Activated CD4-positive, alpha-beta T cell treated with anti-CD3 and anti-CD28 coated beads, Interleukin-2, amount 50 U/mL, for 16 hours (primary cell): ENCODE measurements around the gene CIZ1.
"Not testable (repeated sequence)": the region's sequence is repeated elsewhere in the genome, so short reads cannot be mapped to it uniquely, and the experiment has no call there.

Source experiments
- DNase-seq: peaks from one replicate; pipeline ENCODE4 v3.0.0-alpha.2; 2020

Gene CIZ1, protein sequence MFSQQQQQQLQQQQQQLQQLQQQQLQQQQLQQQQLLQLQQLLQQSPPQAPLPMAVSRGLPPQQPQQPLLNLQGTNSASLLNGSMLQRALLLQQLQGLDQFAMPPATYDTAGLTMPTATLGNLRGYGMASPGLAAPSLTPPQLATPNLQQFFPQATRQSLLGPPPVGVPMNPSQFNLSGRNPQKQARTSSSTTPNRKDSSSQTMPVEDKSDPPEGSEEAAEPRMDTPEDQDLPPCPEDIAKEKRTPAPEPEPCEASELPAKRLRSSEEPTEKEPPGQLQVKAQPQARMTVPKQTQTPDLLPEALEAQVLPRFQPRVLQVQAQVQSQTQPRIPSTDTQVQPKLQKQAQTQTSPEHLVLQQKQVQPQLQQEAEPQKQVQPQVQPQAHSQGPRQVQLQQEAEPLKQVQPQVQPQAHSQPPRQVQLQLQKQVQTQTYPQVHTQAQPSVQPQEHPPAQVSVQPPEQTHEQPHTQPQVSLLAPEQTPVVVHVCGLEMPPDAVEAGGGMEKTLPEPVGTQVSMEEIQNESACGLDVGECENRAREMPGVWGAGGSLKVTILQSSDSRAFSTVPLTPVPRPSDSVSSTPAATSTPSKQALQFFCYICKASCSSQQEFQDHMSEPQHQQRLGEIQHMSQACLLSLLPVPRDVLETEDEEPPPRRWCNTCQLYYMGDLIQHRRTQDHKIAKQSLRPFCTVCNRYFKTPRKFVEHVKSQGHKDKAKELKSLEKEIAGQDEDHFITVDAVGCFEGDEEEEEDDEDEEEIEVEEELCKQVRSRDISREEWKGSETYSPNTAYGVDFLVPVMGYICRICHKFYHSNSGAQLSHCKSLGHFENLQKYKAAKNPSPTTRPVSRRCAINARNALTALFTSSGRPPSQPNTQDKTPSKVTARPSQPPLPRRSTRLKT

DNA sequence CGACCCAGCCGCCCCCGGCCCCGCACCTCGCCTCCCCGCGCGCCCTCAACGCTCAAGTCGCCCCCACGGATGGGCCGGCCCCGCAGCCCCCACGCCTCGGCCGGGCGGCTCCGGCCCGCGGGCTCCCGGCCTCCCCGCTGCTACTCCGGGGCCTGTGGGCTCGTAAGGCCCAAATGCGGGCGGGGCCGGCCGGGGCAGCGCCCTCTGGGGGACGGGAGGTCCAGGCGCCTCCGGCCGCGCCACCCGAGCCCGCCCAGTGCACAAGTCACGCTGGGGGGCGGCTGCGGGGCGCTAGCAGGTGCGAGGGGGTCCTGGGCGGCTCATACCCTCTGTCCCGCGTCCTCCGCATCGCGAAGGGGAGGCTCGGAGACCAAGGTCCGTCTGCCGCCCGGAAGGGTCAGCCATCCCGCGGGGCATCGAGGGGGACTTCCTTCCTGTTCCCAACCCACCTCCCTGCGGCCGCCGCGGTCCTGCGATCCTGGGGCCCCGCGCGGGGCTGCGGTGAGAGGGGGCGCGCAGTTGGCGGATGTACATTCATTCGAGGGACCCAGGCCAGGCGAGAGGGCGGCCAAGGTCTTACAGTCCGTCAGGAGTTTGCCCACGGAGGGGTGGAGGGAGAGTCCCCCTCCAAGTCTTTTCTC, at the start of gene CIZ1:
TSS of gene CIZ1 (minus strand) at position 167 of the 641 bp plus-strand sequence. CDS start 715 bp downstream, outside the sequence.
- DNase-seq: peak; percentile 76

DNA sequence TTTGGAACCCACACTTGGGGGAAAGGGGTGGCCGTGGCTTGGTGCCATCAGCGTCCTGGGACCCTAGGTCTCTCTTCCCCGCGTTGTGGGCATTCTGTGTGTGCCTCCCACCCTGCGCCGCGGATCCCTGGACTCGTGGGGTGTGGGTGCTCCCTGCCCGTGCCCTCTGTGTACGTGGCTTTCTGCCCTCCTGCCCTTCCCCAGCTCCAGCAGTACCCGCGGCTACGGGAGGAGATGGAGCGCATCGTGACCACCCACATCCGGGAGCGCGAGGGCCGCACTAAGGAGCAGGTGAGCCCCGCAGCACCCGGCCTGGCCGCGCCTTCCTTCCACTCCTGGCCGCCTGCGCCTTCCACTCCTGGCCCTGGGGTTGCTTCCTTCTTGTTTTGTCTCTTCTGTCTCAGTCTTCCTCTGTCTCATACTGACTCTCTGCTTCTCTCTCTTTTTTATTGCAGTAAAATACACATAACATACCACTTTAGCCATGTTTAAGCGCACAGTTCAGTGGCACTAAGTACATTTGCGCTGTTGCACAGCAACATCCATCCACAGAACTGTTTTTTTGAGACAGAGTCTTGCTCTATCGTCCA, 42.5 kb upstream of the CIZ1 start:
- no peak for DNase-seq

DNA sequence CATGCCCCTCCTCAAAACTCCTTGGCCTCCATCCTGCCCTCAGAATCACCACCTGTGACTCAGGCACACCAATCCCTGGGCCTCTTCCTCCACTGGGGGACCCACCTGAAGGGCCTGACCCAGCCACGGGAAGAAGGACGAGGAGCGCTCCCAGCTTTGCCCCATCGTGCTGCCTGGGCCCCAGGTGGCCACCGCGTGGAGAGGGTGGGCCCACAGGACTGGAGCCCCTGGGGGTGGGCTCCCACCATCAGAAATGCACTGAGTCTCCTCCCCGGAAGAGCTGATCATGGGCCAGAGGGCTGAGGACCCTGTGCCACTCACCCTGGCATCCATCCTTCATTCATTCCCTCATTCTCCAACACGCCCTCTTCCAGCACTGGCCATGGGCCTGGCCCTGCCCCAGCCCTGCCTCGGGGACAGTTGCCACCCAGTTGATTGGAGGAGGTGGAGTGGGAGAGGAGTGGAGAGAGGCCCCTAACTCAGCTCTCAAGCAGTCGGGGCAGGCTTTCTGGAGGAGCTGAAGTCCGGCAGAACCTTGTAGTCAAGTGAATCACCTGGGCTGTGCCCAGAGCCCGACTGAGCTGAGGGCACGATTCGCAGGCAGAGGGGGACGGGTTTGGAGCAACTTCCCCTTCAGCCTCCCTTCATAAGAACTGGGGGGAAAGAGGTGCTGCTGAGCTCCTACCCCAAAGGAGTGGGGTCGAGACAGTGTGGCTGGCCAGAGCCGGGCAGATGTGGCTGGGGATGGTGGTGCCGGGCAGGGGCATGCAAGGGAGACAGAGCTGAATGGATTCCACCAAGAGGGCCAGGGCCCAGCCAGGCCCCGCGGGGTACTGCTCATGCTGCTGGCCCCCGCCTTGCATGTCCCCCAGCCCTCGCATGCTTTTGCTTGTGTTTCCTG, 41.4 kb upstream of the CIZ1 start:
- DNase-seq: no peak

DNA sequence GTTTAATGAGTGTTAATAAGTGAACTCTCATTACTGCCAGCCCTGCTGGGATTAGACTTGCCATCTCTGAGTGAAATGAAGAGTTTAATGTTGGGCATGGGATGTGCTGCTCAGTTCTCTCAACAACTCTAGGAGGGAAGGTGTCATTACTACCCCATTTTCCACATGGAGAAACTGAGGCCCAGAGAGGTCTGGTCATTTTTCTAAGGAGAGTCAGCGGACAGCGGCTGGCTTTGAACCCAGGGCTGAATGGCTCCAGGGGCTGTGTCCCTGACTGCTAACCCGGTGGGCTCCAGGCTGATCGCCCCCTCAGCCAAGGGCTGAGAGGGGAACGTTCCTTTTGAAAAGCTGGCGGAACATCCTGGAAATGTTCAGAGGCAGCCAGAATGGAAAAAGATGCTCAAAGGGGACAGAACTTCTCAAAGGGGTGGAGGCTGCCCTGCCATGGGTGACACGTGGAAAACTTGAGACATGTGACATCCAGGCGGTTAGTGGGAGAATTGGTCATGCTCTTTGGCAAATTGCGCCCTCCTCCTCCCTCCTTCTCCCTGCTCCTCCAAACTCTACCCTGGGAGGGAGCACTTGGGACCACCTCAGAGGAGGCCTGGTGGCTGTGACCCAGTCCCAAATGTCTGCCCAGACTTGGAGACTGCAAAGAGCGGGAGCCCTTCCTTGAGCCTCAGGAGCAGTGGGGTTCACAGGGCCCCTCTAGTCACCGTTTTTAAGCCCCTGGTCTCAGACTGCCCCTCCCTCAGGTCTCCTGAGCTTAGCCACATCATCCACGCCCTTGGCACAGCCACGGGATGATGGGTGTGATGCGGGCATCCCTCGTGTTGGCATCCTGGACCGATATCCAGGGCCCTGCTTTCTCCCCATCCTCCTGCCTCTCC, 40.5 kb upstream of the CIZ1 start:
- DNase-seq: no peak

DNA sequence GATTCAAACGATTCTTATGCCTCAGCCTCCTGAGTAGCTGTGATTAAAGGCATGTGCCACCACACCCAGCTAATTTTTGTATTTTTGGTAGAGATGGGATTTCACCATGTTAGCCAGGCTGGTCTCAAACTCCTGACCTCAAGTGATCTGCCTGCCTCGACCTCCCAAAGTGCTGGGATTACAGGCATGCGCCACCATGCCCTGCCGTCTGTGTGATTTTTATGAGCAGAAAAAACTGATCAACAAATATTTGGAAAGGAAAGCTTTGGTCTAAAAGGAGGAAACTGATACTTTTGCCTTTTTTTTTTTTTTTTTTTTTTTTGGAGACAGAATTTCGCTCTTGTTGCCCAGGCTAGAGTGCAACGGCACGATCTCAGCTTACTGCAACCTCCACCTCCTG, 39.5 kb upstream of the CIZ1 start:
- not testable (repeated sequence) for DNase-seq

DNA sequence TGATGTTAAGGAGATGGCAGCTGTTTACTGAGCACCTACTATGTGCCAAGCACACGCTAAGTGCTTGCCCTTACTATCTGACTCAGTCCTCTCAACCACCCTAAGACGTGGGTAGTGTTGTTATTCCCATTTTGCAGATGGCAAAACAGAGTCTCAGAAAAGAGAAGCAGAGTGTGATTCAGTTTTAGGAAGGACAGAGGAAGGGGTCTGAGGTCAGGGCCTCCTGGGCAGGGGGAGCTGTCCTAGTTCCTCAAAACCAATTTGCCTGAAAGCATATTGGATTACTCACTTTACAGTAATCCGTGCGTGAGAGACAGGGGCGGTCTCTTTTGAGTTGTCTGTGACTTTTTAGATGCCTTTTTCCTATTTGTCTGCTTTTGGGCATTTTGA, 35.0 kb upstream of the CIZ1 start:
- DNase-seq: no peak

DNA sequence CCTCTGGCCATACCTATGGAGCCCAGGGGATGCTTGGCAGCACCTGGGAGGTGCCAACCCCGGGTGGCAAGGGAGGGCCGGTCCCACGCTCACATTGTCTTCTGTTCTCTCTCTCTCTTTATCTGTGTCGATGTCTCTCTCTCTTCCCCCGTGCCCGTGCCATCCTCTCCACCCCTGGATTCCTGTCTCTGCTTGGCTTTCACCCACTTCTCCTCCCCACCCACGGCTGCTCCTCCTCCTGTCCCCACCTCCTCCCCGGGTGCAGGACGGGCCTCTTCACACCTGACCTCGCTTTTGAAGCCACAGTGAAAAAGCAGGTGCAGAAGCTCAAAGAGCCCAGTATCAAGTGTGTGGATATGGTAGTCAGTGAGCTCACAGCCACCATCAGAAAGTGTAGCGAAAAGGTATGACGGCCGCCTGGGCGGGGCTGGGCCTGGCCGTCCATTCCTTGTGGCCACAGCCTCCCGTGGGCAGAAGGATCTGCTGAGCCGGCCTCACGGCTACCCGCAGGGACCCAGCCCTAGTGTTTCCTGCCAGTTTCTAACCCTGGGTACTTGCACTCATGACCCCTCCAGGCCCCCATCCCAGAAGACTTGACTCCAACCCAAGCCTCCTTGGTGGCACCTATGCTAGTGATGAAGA, 34.5 kb upstream of the CIZ1 start:
- no peak for DNase-seq

DNA sequence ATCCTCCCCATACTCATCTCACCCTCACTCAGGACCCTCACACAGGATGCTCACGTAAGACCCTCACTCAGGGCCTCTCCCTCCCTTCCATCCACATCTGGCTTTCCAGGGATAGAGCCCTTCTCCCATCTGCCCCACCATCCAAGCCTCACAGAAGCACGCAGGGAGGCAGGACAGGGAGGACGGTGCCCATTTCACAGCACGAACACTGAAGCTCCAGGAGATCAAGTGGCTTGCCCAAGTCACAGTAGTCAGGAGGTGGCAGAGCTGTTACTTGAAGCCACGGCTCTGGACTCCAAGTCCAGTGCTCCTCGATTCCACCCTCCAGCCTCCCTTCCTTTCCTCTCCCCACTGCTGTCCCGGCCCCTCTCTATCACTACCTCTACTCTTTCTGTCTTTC, 33.5 kb upstream of the CIZ1 start:
- DNase-seq: no peak

DNA sequence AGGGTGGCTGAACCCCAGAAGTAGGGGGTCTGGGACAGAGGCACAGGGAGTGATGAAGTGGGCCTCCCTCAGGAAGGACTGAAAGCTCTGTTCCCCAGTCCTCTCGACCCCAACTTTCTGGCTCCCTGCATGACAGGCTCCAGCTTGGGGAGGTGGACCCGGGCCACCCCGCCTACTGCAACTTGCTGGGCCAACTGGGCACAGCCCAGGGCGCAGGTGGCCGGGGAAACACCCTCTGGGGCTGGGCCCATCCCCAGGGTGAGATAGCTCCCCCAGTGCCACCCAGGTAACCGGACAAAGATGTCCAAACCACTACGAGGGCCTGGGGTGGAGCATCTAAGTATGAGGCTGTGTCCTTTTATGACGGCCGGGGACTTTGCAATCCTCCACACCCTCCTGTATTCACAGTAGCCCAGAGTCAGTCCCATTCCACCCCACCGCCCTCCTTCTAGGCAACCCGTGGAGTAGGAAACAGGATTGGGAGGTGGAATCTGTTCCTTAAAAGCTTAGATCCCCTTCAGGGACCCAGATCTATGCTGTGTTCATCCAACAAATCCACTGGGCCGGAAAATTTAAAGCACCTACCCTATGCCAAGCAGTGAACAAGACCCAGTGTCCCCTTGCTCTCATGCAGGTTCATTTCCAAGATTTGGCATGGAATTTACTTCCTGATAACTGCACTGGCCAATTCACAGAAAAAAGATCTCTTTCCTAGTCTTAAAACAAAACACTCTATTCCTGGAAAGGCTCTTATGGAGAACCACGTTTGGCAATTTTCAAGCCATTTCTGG, 31.7 kb upstream of the CIZ1 start:
- no peak for DNase-seq

DNA sequence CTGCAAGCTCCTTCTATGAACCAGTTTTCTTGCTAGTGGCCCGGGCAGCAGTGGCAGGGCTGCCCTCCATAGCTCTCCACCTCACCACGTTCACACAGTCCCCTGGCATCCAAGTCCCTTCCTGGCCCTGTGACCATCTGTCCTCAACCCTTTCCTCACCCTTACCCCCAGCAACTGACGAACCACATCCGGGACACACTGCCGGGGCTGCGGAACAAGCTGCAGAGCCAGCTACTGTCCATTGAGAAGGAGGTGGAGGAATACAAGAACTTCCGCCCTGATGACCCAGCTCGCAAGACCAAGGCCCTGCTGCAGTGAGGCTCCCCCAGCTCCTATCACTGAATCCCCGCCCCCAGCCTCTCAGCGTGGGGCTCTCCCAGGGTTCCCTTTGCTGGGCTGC, 30.7 kb upstream of the CIZ1 start:
- DNase-seq: no peak

DNA sequence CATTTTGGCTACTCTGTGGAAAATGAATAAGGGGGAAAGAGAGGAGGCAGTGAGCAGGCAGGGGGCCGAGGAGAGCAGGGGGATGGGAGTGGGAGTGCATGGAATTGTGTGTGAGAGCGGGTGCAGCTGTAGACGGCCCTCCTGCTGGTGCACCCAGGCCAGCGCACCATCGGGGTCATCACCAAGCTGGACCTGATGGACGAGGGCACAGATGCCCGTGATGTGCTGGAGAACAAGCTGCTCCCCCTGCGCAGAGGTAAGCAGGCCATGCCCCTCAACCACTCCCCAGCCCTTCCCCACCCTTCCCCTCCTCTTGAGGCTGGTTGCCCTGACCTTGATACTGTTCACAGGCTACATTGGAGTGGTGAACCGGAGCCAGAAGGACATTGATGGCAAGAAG, 28.5 kb upstream of the CIZ1 start:
- no peak for DNase-seq

DNA sequence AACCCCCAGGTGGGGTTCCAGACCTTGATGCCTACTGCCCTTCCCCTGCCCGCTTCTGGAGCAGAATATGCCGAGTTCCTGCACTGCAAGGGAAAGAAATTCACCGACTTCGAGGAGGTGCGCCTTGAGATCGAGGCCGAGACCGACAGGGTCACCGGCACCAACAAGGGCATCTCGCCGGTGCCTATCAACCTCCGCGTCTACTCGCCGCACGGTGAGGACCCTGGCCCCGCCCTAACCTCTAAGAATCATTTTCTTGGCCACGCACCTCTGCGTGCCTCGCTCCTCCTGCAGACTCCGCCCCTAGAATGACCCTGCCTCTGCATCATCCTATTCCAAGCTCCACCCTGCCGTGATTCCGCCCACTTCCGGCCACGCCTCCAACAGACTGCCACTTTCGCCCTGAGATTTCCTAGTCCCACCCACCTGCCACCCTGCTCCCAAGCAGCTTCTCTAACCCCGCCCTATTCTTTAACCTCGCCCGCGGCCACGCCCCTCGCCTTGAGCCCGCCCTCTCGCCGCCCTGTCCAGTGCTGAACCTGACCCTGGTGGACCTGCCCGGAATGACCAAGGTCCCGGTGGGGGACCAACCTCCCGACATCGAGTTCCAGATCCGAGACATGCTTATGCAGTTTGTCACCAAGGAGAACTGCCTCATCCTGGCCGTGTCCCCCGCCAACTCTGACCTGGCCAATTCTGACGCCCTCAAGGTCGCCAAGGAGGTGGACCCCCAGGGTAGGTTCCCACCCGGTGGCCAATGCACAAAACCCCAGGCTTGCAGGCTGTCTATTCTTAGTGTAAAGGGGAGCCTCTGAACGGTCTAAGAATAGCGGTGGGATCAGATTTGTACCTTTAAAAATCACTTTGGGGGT, 27.4 kb upstream of the CIZ1 start:
- peak; percentile 97 for DNase-seq

DNA sequence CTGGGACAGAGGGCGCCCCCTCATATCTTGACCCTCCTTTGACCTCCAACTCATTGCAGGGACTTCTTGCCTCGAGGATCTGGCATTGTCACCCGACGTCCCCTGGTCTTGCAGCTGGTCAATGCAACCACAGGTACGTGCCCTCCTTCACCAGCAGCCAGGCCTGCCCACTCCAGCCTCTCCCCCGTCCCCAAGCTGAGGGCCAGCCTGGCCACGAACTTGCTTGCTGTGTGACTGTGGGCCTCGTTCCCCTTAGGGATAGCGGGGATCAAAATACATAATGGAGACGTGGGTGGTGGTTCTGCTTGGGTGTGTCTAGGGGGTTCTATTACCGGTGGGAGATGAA, 26.8 kb upstream of the CIZ1 start:
- no peak for DNase-seq

DNA sequence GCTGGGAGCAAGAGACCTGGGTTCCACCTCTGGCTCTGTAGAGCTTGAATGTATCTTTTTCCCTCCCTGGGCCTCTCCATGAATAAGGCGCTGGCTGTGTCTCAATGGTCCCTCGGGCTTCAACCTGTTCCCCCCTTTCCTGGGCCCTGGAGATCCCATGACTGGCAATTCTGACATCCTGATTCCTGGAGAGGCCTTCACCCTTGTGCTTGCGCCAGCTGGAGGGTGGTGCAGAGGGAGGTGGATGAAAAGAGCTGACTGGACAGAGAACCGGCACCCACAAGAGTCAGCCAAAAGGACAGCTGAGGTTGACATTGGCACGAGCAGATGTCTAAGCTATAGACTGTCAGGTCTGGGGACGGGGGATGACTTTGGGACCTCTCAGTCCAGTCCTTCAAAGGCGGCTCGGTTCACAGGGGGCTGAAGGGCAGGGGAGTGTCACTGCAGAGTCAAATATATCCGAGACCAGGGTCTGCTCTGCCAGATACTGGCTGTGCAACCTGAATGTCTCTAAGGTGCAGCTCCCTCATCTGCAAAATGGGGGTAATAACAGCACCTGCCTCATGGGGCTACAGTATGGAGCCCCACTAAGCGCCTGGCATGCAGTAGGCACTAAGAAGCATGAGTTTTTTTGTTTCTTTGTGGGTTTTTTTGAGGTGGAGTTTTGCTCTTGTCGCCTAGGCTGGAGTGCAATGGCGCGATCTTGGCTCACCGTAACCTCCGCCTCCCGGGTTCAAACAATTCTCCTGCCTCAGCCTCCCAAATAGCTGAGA, 25.6 kb upstream of the CIZ1 start:
- DNase-seq: no peak

DNA sequence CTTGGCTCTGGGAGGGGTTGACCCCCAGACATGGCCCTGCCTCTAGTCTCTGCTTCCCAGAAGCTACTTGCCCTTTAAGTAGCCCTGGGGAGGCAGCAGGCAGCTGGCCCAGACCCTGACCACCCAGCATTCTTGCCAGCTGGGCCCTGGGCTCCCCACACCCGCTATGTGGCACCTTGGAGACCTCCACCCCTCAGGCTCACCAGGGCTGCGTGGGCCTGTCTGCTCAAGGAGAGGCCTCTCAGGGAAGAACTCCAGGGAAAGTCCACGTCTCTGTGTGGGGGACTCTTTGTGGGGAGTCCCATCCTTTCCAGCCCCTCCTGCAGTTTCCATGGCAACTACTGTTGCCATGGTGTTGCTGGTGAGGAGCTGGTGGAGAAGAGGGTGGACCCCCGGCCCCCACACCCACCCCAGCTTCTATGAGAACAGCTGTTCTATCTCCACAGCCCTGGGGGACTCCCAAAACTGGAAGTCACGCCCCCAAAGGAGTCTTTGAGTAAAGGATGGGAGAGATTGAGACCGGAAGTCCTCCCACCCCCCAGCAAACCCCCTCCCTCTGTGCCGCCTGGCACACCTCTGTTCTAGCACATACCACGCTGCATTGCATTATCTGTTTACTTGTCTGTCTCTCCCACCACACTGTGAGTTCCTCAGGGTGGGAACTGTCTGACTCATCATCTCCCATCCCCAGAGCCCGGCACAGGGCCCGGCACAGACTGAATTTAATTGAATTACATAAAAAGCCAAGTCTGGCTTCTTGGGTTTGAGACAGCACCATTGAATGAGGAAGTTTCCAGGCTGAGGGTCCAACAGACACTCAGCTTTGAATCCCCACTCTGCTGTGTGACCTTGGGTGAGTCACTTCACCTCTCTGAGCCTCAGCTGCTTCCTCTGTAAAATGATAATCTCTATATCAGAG, 24.4 kb upstream of the CIZ1 start:
- no peak for DNase-seq

DNA sequence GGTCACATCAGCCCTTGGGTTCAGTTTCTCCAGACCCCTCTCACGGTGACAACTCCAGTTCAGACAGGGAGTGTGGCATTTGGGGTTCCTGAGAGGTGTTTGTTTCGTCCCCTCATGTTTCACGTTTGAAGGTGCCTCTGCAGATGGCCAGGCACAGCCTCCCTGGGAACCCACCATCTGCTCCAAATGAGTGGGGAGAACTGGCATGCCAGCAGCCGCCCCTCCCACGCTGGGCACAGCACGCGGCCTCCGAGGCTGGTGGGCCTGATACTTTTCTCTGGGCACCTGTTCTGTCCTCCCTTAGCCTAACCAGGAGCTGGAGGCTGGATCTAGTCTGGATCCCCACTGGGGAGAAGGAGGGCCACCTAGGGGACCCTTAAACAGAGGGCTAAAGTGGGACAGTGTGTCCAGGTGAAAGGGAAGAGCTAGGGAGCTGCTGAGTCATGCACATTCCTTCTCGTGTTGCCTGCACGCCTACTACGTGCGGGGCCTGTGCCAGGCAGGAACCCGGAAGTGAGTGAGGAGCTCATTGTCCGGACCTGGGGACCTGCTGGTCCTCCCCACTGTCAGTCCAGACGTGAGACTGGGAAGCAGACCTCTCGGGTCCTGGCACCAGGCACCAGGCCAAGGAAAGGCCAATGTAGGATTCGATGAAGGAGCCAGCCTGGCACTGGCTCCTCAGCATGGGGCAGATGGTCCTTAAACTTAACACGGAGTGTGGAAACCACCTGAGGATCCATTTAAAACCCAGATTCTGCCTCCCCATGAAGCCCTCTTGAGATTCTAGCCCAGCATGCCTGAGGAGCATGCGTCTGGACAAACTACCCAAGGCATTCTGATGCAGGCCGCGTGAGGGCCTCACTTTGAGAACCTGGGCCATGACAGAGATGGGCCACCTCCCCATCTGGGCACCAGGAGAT, 23.5 kb upstream of the CIZ1 start:
- no peak for DNase-seq
